ENCODE measurements around the gene SLC9A2.
A peak's percentile ranks its signal among the peaks of the same experiment; 100 is the strongest.

SLC9A2 gene

DNA sequence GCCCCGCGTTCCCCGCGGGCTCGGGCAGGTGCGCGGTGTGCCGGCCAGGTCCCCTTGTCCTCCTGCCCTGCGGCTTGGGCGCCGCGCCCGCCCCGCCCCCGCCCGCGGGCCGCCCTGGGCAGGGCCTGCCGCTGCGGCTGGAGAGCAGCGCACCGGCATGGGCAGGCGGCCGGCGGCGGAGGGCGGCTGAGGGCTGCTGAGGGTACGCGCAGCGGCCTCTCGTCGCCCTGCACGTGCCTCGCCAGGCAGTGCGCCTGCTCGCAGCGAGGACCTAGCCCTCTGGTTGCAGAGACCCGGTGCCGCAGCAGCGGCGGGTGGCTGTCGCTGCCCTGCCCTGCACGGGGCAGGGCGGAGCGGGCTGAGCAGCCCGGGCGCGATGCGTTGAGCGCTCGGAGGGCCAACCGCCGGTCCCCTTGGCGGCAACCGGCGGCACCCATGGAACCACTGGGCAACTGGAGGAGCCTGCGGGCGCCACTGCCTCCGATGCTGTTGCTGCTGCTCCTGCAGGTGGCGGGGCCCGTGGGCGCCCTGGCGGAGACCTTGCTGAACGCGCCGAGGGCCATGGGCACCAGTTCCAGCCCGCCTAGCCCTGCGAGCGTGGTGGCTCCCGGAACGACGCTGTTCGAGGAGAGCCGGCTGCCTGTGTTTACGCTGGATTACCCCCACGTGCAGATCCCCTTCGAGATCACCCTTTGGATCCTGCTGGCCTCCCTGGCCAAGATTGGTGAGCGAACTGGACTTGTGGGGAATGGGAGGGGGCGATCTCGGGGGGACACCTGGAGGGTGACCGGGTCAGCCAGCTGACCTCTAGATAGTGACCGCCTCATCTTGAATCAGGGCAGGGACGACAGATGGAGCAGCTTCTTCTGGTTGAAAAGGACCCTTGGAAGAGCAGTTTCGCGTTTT lies at the start of gene SLC9A2:
Gene SLC9A2, plus strand, starts transcription at position 140 of the 906 bp plus-strand sequence. Its CDS starts 296 bp downstream, at position 436.
- DNase-seq (ENCODE audit: low read depth in 3 of 3, low spot score in 1 of 3) = peak in 1 of 3 donors; percentile 1

DNA sequence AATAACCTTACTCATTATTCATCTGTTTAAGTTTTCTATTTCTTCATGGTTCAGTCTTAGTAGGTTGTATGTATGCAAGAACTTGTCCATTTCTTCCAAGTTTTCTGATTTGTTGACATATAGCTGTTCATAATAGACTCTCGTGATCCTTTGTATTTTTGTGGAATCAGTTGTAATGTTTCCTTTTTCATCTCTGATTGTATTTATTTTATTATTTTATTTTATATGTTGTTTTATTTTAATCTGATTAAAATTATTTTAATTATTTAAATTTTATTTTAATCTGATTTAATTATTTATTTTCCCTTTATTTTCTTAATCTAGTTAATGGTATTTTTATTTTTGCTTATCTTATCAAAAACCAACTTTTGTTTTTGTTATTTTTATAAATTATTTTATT lies 43.5 kb upstream of the SLC9A2 start:
- no peak for DNase-seq (ENCODE audit: low read depth in 3 of 3, low spot score in 1 of 3)

- no peak for DNase-seq (ENCODE audit: low read depth in 3 of 3, low spot score in 1 of 3)
Observed at GRCh38 chr2:102578376-102578775, 41.0 kb upstream of the SLC9A2 start.

DNA sequence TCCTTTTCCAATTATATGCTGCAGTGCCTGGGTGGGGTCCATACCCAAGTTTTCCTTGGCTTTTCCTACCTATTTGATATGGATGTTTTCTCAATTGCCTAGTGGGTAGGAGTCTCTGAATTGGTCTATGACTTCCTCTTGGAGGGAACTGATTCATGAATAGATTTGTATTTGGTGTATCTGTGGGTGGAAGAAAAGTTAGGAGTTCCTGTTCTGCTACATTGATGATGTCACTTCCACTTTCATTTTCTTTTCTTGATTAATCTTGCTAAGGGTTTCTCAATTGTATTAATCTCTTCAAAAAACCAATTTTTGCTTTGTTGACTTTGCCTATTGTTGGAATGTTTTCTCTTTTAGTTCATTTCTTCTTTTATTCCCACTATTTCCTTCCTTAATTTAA lies 37.4 kb upstream of the SLC9A2 start:
- DNase-seq (ENCODE audit: low read depth in 3 of 3, low spot score in 1 of 3) = no peak

DNA sequence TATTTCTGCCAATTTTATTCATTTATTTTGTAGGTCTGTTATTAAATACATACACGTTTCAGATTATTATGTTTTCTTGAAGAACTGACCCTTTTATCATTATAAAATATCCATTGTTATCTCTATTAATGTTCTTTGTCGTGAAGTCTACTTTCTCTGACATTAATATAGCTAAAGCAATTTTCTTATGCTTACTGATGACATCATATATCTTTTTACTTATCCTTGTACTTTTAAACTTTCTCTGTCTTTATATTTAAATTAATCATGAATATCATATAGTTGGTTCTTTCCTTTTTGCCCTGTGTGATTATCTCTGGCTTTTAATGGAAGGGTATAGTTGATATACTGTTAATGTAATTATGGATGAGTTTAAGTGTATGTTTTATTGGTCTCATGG lies 36.5 kb upstream of the SLC9A2 start:
- DNase-seq (ENCODE audit: low read depth in 3 of 3, low spot score in 1 of 3) = no peak

- DNase-seq (ENCODE audit: low read depth in 3 of 3, low spot score in 1 of 3) = no peak
Observed at GRCh38 chr2:102585847-102586404, 33.4 kb upstream of the SLC9A2 start.

DNA sequence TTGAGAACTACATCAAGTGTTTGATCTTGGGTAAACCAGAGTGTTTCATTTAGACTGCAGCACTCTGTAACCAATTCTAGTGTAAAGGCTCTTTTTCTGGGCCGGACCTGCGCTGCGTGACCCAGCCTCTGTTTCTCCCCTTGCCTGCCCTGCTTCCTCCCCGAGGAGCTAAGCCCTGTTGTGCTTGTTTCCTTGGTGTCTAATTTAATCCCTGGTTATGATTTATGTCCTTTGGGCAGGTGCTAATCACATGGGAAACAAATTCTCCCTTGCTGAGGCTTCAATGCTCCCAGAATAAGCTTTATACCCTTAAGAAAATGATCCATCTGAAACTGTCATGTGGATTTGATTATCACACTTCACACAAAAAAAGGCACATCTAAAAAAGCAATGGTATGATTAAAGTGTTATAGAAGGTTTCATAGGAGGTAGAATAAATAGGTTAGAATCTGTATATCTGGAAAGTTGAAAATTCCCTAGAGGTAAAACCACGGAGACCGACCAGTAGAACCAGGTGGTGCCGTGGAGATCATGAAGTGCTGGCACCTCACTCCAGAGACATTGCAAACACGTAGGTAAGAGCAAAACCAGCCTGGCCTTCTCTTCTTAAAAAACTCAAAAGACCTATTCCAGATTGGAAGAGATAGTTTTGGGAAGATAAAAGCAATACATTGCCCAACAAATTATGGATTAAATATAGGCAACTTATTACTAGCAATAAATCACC lies 31.0 kb upstream of the SLC9A2 start:
- no peak for DNase-seq (ENCODE audit: low read depth in 3 of 3, low spot score in 1 of 3)

- DNase-seq (ENCODE audit: low read depth in 3 of 3, low spot score in 1 of 3) = no peak
Observed at GRCh38 chr2:102589444-102589843, 29.9 kb upstream of the SLC9A2 start.

DNA sequence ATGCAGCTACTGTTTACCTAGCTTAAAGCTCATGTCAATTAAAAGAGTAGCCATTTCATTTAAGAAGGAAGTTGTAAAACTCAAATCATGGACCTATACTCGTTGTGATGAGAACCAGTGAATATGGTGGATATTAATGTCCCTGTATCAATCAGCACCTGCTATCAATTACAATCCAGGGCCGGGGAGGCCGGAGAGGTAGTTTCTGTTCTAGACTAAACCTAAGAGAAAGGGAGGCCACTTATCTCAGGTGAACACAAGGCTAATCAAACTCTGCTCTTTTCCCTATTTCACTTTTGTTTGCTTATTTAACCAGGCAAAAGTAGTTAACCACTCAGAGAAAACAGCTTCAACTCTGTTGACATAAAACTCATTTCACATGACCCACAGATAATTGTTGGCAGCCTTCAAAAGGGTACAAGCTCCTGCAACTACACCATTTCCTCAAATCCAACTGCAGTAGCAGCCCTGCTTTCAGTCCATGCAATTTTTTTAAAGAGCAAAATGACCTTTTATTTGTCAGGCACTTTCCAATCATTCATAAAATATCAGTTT lies 27.8 kb upstream of the SLC9A2 start:
- no peak for DNase-seq (ENCODE audit: low read depth in 3 of 3, low spot score in 1 of 3)

DNA sequence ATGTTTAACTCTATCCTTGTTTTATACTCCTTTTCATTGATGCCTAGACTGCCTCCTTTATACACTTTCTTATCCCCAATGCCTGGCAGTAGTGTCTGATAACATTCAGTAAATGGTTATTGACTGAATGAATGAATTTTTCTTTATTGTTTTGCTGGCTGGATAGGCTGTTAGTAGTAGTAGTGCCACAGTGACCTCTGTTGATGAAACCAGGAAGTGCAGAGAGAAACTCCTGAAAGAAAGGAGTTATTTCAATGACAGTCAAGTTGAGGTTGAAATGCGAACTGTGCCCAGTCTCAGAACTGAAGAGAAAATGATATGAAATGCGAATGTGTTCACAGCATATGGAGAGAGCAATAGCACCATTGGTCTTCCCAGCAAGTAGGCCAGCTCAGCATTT lies 26.8 kb upstream of the SLC9A2 start:
- DNase-seq (ENCODE audit: low read depth in 3 of 3, low spot score in 1 of 3) = no peak

GRCh38 chr2:102593516-102593915 lies 25.8 kb upstream of the SLC9A2 start:
- DNase-seq (ENCODE audit: low read depth in 3 of 3, low spot score in 1 of 3) = no peak

DNA sequence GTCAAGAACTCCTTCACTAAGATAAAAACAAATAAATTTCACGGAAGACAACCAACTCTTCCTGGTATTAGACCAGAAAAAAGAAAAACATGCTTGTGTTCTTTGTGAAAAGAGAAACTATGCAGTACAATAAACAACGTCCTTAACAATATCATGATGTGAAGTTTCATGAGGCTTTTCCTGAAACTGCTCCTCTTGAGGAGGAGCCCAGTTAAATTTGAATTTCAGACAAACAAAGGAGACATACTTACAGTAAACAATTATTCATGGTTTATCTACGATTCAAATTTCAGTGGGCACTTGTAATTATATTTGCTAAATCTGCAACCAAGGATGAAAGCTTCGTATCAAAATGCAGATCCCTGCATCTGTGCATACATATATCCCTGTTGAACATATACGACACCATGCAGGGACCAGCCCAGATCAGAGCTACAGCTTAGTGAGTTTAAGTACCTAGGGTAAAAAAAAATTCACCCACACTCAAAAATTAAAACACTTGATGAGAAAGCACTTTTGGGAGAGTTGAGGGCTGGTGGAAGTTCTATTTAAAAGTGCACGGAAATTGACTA lies 24.8 kb upstream of the SLC9A2 start:
- DNase-seq (ENCODE audit: low read depth in 3 of 3, low spot score in 1 of 3) = no peak

DNA sequence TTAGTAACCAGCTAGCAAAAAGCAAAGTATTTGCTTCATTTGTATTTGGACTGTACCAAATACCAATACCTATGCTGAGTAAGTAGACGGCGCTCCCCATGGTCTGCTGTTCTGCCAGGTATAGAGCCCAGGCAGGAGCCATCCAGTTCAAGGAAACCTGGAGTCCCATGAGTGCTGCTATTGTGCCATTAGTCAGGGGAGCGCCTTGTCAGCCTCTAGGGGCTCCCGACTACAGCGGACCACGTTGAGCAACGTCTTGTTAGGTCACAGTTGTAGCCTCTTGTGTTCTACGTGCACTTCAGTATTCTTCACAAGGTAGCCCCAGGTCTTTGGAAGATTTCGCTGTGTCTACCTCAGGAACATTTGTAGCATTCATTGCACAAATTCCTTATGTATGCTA lies 21.6 kb upstream of the SLC9A2 start:
- DNase-seq (ENCODE audit: low read depth in 3 of 3, low spot score in 1 of 3) = no peak

DNA sequence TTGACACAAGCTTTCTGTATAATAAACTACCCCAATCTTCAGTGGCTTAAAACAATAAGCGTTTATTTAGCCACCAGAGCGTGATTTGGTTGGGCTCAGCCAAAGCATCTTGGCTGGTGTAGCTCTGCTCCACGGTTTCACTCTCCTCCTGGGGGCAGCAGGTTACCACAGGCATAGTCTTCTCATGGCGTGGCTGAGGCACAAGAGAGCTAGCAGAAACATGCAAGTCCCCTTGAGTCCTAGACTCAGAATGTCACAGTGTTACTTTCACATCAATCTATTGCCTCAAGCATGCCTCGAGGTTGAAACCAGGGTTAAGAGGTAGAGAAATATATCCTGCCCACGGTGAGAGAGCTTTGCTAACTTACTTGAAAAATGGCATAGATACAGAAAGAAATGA lies 19.9 kb upstream of the SLC9A2 start:
- no peak for DNase-seq (ENCODE audit: low read depth in 3 of 3, low spot score in 1 of 3)

- DNase-seq (ENCODE audit: low read depth in 3 of 3, low spot score in 1 of 3) = no peak
Observed at GRCh38 chr2:102601730-102602129, 17.6 kb upstream of the SLC9A2 start.

DNA sequence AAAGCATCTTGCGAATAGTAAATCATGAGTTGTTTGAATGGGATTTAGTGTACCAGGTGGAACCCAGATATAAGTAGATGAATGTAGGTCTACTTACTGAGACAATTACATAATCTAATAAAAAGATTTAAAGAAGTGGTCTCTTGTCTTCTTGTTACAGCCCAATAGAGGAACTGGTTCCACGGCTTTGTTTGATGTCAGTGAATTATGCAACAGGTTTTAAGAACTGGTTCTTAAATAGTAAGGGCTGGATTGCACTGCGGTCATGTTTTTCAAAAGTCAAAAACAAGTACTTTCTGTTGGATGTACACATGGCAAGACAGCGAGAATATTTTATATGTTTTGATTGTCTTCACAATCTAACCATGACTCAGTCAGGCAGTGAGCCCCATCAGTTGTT lies 15.4 kb upstream of the SLC9A2 start:
- no peak for DNase-seq (ENCODE audit: low read depth in 3 of 3, low spot score in 1 of 3)

GRCh38 chr2:102604769-102605168 lies 14.6 kb upstream of the SLC9A2 start:
- DNase-seq (ENCODE audit: low read depth in 3 of 3, low spot score in 1 of 3) = no peak

GRCh38 chr2:102606353-102606752 lies 13.0 kb upstream of the SLC9A2 start:
- DNase-seq (ENCODE audit: low read depth in 3 of 3, low spot score in 1 of 3) = no peak

- DNase-seq (ENCODE audit: low read depth in 3 of 3, low spot score in 1 of 3) = peak in 1 of 3 donors; percentile 19
Observed at GRCh38 chr2:102615620-102616436, 3.5 kb upstream of the SLC9A2 start.

Measured in stimulated activated CD4-positive, alpha-beta T cell treated with anti-CD3 and anti-CD28 coated beads, TNF-alpha, amount 100 ng/mL, for 1 hour (primary cell).